ENCODE results near the gene STEAP4. TPM values are rescaled to one million over a fixed set of nuclear protein-coding genes. Genes with fewer than 3 reads are reported as not detected.

Gene STEAP4
- total RNA-seq, 1 experiment from 2014 or later = not detected

DNA sequence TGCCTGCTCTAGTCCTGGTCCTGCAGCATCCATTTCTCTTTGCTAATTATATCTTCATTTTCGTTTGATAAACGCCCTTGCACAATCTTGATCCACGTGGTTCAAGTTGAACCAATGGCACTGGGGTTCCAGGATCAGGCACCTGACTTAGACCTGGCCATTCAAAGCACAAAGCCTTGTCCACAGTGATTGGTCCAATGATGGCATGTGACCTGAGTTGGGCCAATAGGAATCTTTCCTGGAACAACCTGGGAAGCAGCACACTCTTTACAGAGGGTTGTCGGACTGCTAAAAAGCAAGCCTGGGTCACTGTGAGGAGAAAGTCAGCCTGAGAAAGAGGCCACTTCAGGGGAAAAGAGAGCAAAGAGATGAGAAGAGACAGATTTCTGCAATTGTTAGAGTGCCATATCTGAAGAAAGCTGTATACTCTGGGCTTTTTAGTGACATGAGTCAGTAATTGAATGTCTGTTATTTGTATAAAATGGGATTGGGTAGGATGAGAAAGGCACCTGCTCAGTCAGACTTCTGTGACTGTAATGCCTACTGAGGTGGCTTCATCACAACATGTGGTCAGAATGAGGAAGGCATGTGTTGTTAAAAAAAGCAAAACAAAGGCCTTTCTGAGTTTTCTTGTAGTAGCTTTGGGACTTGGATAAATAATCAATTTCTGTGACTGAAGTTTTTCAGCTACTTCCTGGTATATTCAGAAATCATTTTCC, 4.4 kb upstream of the STEAP4 start:
- TF ChIP-seq, protein P1, sequence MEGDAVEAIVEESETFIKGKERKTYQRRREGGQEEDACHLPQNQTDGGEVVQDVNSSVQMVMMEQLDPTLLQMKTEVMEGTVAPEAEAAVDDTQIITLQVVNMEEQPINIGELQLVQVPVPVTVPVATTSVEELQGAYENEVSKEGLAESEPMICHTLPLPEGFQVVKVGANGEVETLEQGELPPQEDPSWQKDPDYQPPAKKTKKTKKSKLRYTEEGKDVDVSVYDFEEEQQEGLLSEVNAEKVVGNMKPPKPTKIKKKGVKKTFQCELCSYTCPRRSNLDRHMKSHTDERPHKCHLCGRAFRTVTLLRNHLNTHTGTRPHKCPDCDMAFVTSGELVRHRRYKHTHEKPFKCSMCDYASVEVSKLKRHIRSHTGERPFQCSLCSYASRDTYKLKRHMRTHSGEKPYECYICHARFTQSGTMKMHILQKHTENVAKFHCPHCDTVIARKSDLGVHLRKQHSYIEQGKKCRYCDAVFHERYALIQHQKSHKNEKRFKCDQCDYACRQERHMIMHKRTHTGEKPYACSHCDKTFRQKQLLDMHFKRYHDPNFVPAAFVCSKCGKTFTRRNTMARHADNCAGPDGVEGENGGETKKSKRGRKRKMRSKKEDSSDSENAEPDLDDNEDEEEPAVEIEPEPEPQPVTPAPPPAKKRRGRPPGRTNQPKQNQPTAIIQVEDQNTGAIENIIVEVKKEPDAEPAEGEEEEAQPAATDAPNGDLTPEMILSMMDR (IDR thresholded peaks at IDR 0.05; ENCODE audit: unreplicated experiment) = no peak
- DNase-seq (ENCODE audit: unreplicated experiment) = no peak
- H3K4me1 Mint-ChIP-seq (ENCODE audit: insufficient read depth, unreplicated experiment) = peaks cover 12% of the 10 kb centered on the region
- H3K9me3 Mint-ChIP-seq (ENCODE audit: unreplicated experiment) = peaks cover 3% of the 10 kb centered on the region
- POLR2A ChIA-PET = interaction anchor here (1.3 kb wide), 1 partner anchor 84 kb away, joined by 4 read pairs; no protein-coding TSS in a partner anchor
- no peak overlapping the region for H3K4me3 Mint-ChIP-seq (ENCODE audit: unreplicated experiment)
- no peaks in the 10 kb centered on the region for H3K36me3 Mint-ChIP-seq (ENCODE audit: insufficient read depth, unreplicated experiment)
- H3K27me3 Mint-ChIP-seq (ENCODE audit: insufficient read depth, unreplicated experiment) = no peaks in the 10 kb centered on the region
- intact Hi-C loops (cut with micrococcal nuclease) = loop anchor here (10.0 kb wide), 1 partner anchor 56 kb away; no protein-coding TSS in a partner anchor
- CTCF ChIA-PET = interaction anchor here (0.7 kb wide), 1 partner anchor 424 kb away, joined by 3 read pairs; no protein-coding TSS in a partner anchor
- BruUV-seq (replicated peaks) = no TSS peak
- H3K27ac Mint-ChIP-seq (ENCODE audit: low read depth, unreplicated experiment) = no peak overlapping the region

GRCh38 chr7:88309819-88310218, 3.1 kb upstream of the STEAP4 start:
- no peak for DNase-seq (ENCODE audit: unreplicated experiment)
- Mint-ChIP-seq H3K36me3 (ENCODE audit: insufficient read depth, unreplicated experiment) (no peaks in the 10 kb centered on the region), H3K4me3 (ENCODE audit: unreplicated experiment) (no peak overlapping the region), H3K27ac (ENCODE audit: low read depth, unreplicated experiment) (no peak overlapping the region), H3K9me3 (ENCODE audit: unreplicated experiment) (no peaks in the 10 kb centered on the region), H3K27me3 (ENCODE audit: insufficient read depth, unreplicated experiment) (no peaks in the 10 kb centered on the region), H3K4me1 (ENCODE audit: insufficient read depth, unreplicated experiment) (peaks cover 12% of the 10 kb centered on the region)
- no TSS peak for BruUV-seq (replicated peaks)
- ChIA-PET CTCF (interaction anchor here (0.5 kb wide), 1 partner anchor 1839 kb away, joined by 4 read pairs; no protein-coding TSS in a partner anchor), POLR2A (interaction anchor here (0.5 to 1.0 kb wide), 3 partner anchors 31 to 1901 kb away, joined by 3 read pairs; partner anchors contain the start of gene STEAP2)
- TF ChIP-seq, protein P1 (IDR thresholded peaks at IDR 0.05; ENCODE audit: unreplicated experiment) = no peak
- intact Hi-C loops (cut with micrococcal nuclease) = loop anchor here (10.0 kb wide), 1 partner anchor 55 kb away; no protein-coding TSS in a partner anchor

DNA sequence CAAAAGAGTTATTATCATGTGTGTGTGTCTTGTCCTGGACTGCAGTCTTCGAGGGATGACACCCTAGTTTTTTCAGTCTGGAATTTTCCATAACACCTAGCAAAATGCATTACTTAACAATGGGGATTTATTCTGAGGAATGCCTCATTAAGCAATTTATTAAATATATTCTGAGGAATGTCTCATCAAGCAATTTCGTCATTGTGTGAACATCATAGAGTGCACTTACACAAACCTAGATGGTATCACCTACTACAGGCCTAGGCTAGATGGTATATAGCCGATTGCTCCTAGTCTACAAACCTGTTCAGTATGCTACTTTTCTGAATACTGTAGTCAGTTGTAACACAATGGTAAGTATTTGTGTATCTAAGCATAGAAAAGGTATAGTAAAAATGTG, 1.1 kb upstream of the STEAP4 start:
- Mint-ChIP-seq H3K9me3 (ENCODE audit: unreplicated experiment) (no peaks in the 10 kb centered on the region), H3K27ac (ENCODE audit: low read depth, unreplicated experiment) (no peak overlapping the region), H3K36me3 (ENCODE audit: insufficient read depth, unreplicated experiment) (no peaks in the 10 kb centered on the region), H3K4me3 (ENCODE audit: unreplicated experiment) (no peak overlapping the region), H3K27me3 (ENCODE audit: insufficient read depth, unreplicated experiment) (no peaks in the 10 kb centered on the region), H3K4me1 (ENCODE audit: insufficient read depth, unreplicated experiment) (peaks cover 12% of the 10 kb centered on the region)
- TF ChIP-seq, protein P1 (IDR thresholded peaks at IDR 0.05; ENCODE audit: unreplicated experiment) = no peak
- CTCF ChIA-PET = interaction anchor here (2.9 kb wide), 1 partner anchor 50 kb away, joined by 11 read pairs; no protein-coding TSS in a partner anchor
- POLR2A ChIA-PET = interaction anchor here (1.1 kb wide), 1 partner anchor 8 kb away, joined by 3 read pairs; no protein-coding TSS in a partner anchor
- BruUV-seq (replicated peaks) = no TSS peak
- intact Hi-C loops (cut with micrococcal nuclease) = no loop called here
- no peak for DNase-seq (ENCODE audit: unreplicated experiment)

GRCh38 chr7:88307412-88307811, 718 bp upstream of the STEAP4 start:
- no peak overlapping the region for H3K4me3 Mint-ChIP-seq (ENCODE audit: unreplicated experiment)
- BruUV-seq (replicated peaks) = no TSS peak

More at GRCh38 chr7:88307412-88307811, 718 bp upstream of the STEAP4 start:
- CTCF ChIA-PET = interaction anchor here (0.6 to 2.9 kb wide), 2 partner anchors 17 to 50 kb away, joined by 5 to 11 read pairs; no protein-coding TSS in a partner anchor
- peaks cover 9% of the 10 kb centered on the region for H3K4me1 Mint-ChIP-seq (ENCODE audit: insufficient read depth, unreplicated experiment)
- intact Hi-C loops (cut with micrococcal nuclease) = no loop called here
- no peaks in the 10 kb centered on the region for H3K27me3 Mint-ChIP-seq (ENCODE audit: insufficient read depth, unreplicated experiment)
- no peak for DNase-seq (ENCODE audit: unreplicated experiment)
- POLR2A ChIA-PET = interaction anchor here (0.6 to 1.1 kb wide), 3 partner anchors 9 to 785 kb away, joined by 3 to 4 read pairs (median 3); no protein-coding TSS in a partner anchor
- H3K9me3 Mint-ChIP-seq (ENCODE audit: unreplicated experiment) = no peaks in the 10 kb centered on the region
- TF ChIP-seq, protein P1 (IDR thresholded peaks at IDR 0.05; ENCODE audit: unreplicated experiment) = no peak
- H3K36me3 Mint-ChIP-seq (ENCODE audit: insufficient read depth, unreplicated experiment) = no peaks in the 10 kb centered on the region
- no peak overlapping the region for H3K27ac Mint-ChIP-seq (ENCODE audit: low read depth, unreplicated experiment)
